Measurements from ENCODE around the gene CAMSAP3.
A peak's percentile ranks its signal among the peaks of the same experiment; 100 is the strongest.

Gene CAMSAP3

GRCh38 chr19:7612282-7613274 lies 16.9 kb downstream of the CAMSAP3 start:
- DNase-seq, result no peak

GRCh38 chr19:7614859-7615741 lies 19.4 kb downstream of the CAMSAP3 start:
- DNase-seq, result no peak

GRCh38 chr19:7617172-7617571 lies 21.5 kb downstream of the CAMSAP3 start:
- DNase-seq, result no peak

- DNase-seq, result no peak
Observed at GRCh38 chr19:7617735-7618134, 22.1 kb downstream of the CAMSAP3 start.

- no peak for DNase-seq
Observed at GRCh38 chr19:7618348-7618747, 22.7 kb downstream of the CAMSAP3 start.

- no peak for DNase-seq
Observed at GRCh38 chr19:7618771-7619510, 23.3 kb downstream of the CAMSAP3 start.

- no peak for DNase-seq
Observed at GRCh38 chr19:7619671-7620441, 24.2 kb downstream of the CAMSAP3 start.

GRCh38 chr19:7620442-7621412 lies 25.1 kb downstream of the CAMSAP3 start:
- no peak for DNase-seq

- DNase-seq, result no peak
Observed at GRCh38 chr19:7622933-7623685, 27.4 kb downstream of the CAMSAP3 start.

- DNase-seq, result no peak
Observed at GRCh38 chr19:7623725-7624603, 28.3 kb downstream of the CAMSAP3 start.

- DNase-seq, result no peak
Observed at GRCh38 chr19:7624810-7625209, 29.1 kb downstream of the CAMSAP3 start.

GRCh38 chr19:7625763-7626372 lies 30.2 kb downstream of the CAMSAP3 start:
- no peak for DNase-seq

GRCh38 chr19:7627166-7627565 lies 31.5 kb downstream of the CAMSAP3 start:
- DNase-seq, result no peak

- DNase-seq, result no peak
Observed at GRCh38 chr19:7628589-7629311, 33.1 kb downstream of the CAMSAP3 start.

- DNase-seq, result peak; percentile 86 to 98
Observed at GRCh38 chr19:7629347-7630054, 33.8 kb downstream of the CAMSAP3 start, which contains the start of the genes PET100 and XAB2. Gene PET100 (plus strand): TSS chr19:7629793. CDS start chr19:7629834, 41 bp downstream. Gene XAB2 (minus strand): TSS chr19:7629545. CDS start chr19:7629527, 18 bp downstream.

- DNase-seq, result no peak
Observed at GRCh38 chr19:7631577-7631976, 35.9 kb downstream of the CAMSAP3 start.
